GM12865 (cell line): ENCODE measurements around the gene BLOC1S3.
A peak's percentile ranks its signal among the peaks of the same experiment; 100 is the strongest.

Source experiments
- DNase-seq: peaks from one replicate; pipeline ENCODE4 v3.0.0; 2010; ENCODE audit warnings: low read depth
- H3K4me3 ChIP-seq: 2 replicates; pipeline ENCODE4 v1.5.1; 2011; ENCODE audit warnings: mild to moderate bottlenecking, low read depth, low read length, control low read depth
- CTCF ChIP-seq: IDR thresholded peaks from 2 replicates; pipeline ENCODE4 v1.5.1; 2011; ENCODE audit warnings: low read length, control low read depth, low read depth, inconsistent platforms; ENCODE audit not compliant: insufficient read depth; ENCODE audit errors: missing control alignments

The BLOC1S3 gene

GRCh38 chr19:45217193-45217956, 38.8 kb downstream of the BLOC1S3 start:
- H3K4me3 ChIP-seq = no peak overlapping the region
- no peak for TF ChIP-seq CTCF
- no peak for DNase-seq

GRCh38 chr19:45217957-45218334, 39.4 kb downstream of the BLOC1S3 start:
- no peak overlapping the region for H3K4me3 ChIP-seq
- TF ChIP-seq CTCF = no peak
- DNase-seq = no peak

- DNase-seq = no peak
- no peak overlapping the region for H3K4me3 ChIP-seq
- no peak for TF ChIP-seq CTCF
Measured at GRCh38 chr19:45218426-45218825, 39.8 kb downstream of the BLOC1S3 start.

- peak; percentile 20 for DNase-seq
- H3K4me3 ChIP-seq = no peak overlapping the region
- TF ChIP-seq CTCF = no peak
Measured at GRCh38 chr19:45218911-45219743, 40.5 kb downstream of the BLOC1S3 start.

- no peak for TF ChIP-seq CTCF
- DNase-seq = no peak
- no peak overlapping the region for H3K4me3 ChIP-seq
Measured at GRCh38 chr19:45222724-45223123, 44.1 kb downstream of the BLOC1S3 start.

GRCh38 chr19:45223879-45224278, 45.3 kb downstream of the BLOC1S3 start:
- no peak overlapping the region for H3K4me3 ChIP-seq
- no peak for DNase-seq
- TF ChIP-seq CTCF = no peak
